Parathyroid adenoma (tissue), 2 donors: Measurements from ENCODE around the gene FBXO40.

Experiments
- H2AFZ ChIP-seq: fragments of 300-600 bp; sonication (generic); one replicate; pipeline ENCODE4 v1.7.0; 2017; ENCODE audit warnings: antibody characterized with exemption, mild to moderate bottlenecking
- H3K27ac ChIP-seq: fragments of 300-600 bp; sonication (generic); one replicate; pipeline ENCODE4 v1.7.0; 2017
- H3K27me3 ChIP-seq: fragments of 300-600 bp; sonication (generic); one replicate; pipeline ENCODE4 v1.7.0; 2017; ENCODE audit warnings: low read length; ENCODE audit not compliant: control insufficient read depth, insufficient read depth
- H3K36me3 ChIP-seq: fragments of 300-600 bp; sonication (generic); one replicate; pipeline ENCODE4 v1.7.0; 2017; ENCODE audit warnings: low read length; ENCODE audit not compliant: control insufficient read depth, insufficient read depth
- H3K4me1 ChIP-seq: fragments of 300-600 bp; sonication (generic); one replicate; pipeline ENCODE4 v1.7.0; 2017; ENCODE audit warnings: control low read depth
- H3K4me2 ChIP-seq: fragments of 300-600 bp; sonication (generic); one replicate; pipeline ENCODE4 v1.7.0; 2017; ENCODE audit warnings: low read length
- H3K4me3 ChIP-seq: fragments of 300-600 bp; sonication (generic); one replicate; pipeline ENCODE4 v1.7.0; 2017; ENCODE audit warnings: low read depth, low read length
- H3K79me2 ChIP-seq: fragments of 300-600 bp; sonication (generic); one replicate; pipeline ENCODE4 v1.7.0; 2017; ENCODE audit warnings: control low read depth
- H3K9ac ChIP-seq: fragments of 300-600 bp; sonication (generic); one replicate; pipeline ENCODE4 v1.7.0; 2017; ENCODE audit warnings: mild to moderate bottlenecking
- H3K9me3 ChIP-seq: fragments of 300-600 bp; sonication (generic); one replicate; pipeline ENCODE4 v1.7.0; 2017; ENCODE audit warnings: low read length; ENCODE audit not compliant: control insufficient read depth
- CTCF ChIP-seq: fragments of 300-600 bp; sonication (generic); IDR thresholded peaks from one replicate; pipeline ENCODE4 v1.7.0; 2017; ENCODE audit warnings: antibody characterized with exemption, mild to moderate bottlenecking
- donor health status: primary hyperparathyroidism.

Gene FBXO40

GRCh38 chr3:121659586-121659985, 66.4 kb downstream of the FBXO40 start:
- H2AFZ ChIP-seq, result no peak overlapping the region
- H3K36me3 ChIP-seq, result no peaks in the 10 kb centered on the region
- no peaks in the 10 kb centered on the region for H3K27me3 ChIP-seq
- no peak overlapping the region for H3K27ac ChIP-seq
- no peak overlapping the region for H3K9ac ChIP-seq
- H3K9me3 ChIP-seq, result no peaks in the 10 kb centered on the region
- H3K79me2 ChIP-seq, result no peaks in the 10 kb centered on the region
- no peaks in the 10 kb centered on the region for H3K4me1 ChIP-seq
- no peak overlapping the region for H3K4me3 ChIP-seq
- no peak overlapping the region for H3K4me2 ChIP-seq
- no peak for TF ChIP-seq CTCF

- Histone ChIP-seq H3K79me2 (no peaks in the 10 kb centered on the region), H3K4me3 (peak within 1 kb of the TSS; percentile 39), H3K4me2 (peak within 1 kb of the TSS; percentile 33), H2AFZ (no peak within 1 kb of the TSS), H3K36me3 (no peaks in the 10 kb centered on the region), H3K4me1 (no peaks in the 10 kb centered on the region), H3K9me3 (no peaks in the 10 kb centered on the region), H3K9ac (no peak within 1 kb of the TSS), H3K27ac (peak within 1 kb of the TSS; percentile 21), H3K27me3 (no peaks in the 10 kb centered on the region)
- no peak for TF ChIP-seq CTCF
These were observed 67.4 kb downstream of the FBXO40 start, which contains the start of gene HCLS1 for GRCh38 chr3:121660356-121661171. HCLS1 (minus strand) TSS chr3:121660903; CDS start chr3:121658347, 2,556 bp downstream.

GRCh38 chr3:121661376-121661775, 68.2 kb downstream of the FBXO40 start:
- peak overlapping the region; percentile 21 for H3K27ac ChIP-seq
- H3K9ac ChIP-seq, result no peak overlapping the region
- H3K9me3 ChIP-seq, result no peaks in the 10 kb centered on the region
- no peaks in the 10 kb centered on the region for H3K79me2 ChIP-seq
- H3K4me3 ChIP-seq, result no peak overlapping the region
- no peak overlapping the region for H2AFZ ChIP-seq
- no peaks in the 10 kb centered on the region for H3K27me3 ChIP-seq
- no peaks in the 10 kb centered on the region for H3K36me3 ChIP-seq
- no peak for TF ChIP-seq CTCF
- H3K4me1 ChIP-seq, result no peaks in the 10 kb centered on the region
- H3K4me2 ChIP-seq, result no peak overlapping the region

GRCh38 chr3:121662742-121663141, 69.6 kb downstream of the FBXO40 start:
- Histone ChIP-seq H3K9ac (no peak overlapping the region), H3K4me2 (no peak overlapping the region), H3K4me1 (no peaks in the 10 kb centered on the region), H3K4me3 (no peak overlapping the region), H3K9me3 (no peaks in the 10 kb centered on the region), H3K36me3 (no peaks in the 10 kb centered on the region), H3K79me2 (no peaks in the 10 kb centered on the region), H2AFZ (no peak overlapping the region), H3K27ac (no peak overlapping the region), H3K27me3 (no peaks in the 10 kb centered on the region)
- TF ChIP-seq CTCF, result no peak
